SU-DHL-6 (cell line): ENCODE results near the gene TUBA4A.

Source experiments
- H2AFZ ChIP-seq: fragments of 200-600 bp; sonication (generic); 2 replicates; pipeline ENCODE4 v1.6.1; 2014; ENCODE audit warnings: low read depth, mild to moderate bottlenecking, moderate library complexity, mixed read lengths, antibody characterized with exemption, low read length; ENCODE audit not compliant: severe bottlenecking
- H3F3A ChIP-seq: fragments of 200-600 bp; shearing (Covaris generic); 2 replicates; pipeline ENCODE4 v1.6.0; 2016; ENCODE audit warnings: antibody characterized with exemption, mild to moderate bottlenecking; ENCODE audit not compliant: insufficient read depth
- H3K27ac ChIP-seq: fragments of 200-600 bp; sonication (generic); 2 replicates; pipeline ENCODE4 v1.5.1; 2016; ENCODE audit warnings: low read depth, mild to moderate bottlenecking, low read length, moderate library complexity, mixed read lengths
- H3K27me3 ChIP-seq: fragments of 200-600 bp; sonication (generic), shearing (Covaris generic); 2 replicates; pipeline ENCODE4 v1.6.0; 2014; ENCODE audit warnings: mild to moderate bottlenecking, low read length
- H3K36me3 ChIP-seq: fragments of 200-600 bp; sonication (generic); 2 replicates; pipeline ENCODE4 v1.6.1; 2014; ENCODE audit warnings: mild to moderate bottlenecking, low read length, mixed read lengths
- H3K4me2 ChIP-seq: fragments of 300-600, 200-600 bp; shearing (Covaris generic), sonication (generic); 2 replicates; pipeline ENCODE4 v1.6.0; 2014; ENCODE audit warnings: low read length, low read depth, mild to moderate bottlenecking; ENCODE audit not compliant: poor library complexity, severe bottlenecking
- H3K4me3 ChIP-seq: fragments of 200-600 bp; sonication (generic); 2 replicates; pipeline ENCODE4 v1.5.1; 2014; ENCODE audit warnings: antibody characterized with exemption, low read length, mild to moderate bottlenecking, mixed read lengths; ENCODE audit not compliant: insufficient read depth, poor library complexity, severe bottlenecking
- H3K79me2 ChIP-seq: fragments of 200-600 bp; sonication (generic); 2 replicates; pipeline ENCODE4 v1.6.1; 2014; ENCODE audit warnings: mild to moderate bottlenecking, low read length, moderate library complexity; ENCODE audit not compliant: insufficient read depth
- H3K9ac ChIP-seq: fragments of 200-600 bp; sonication (generic); 2 replicates; pipeline ENCODE4 v1.7.0; 2014; ENCODE audit warnings: mild to moderate bottlenecking, low read length
- H3K9me2 ChIP-seq: fragments of 200-600 bp; sonication (generic); replicated peaks from 2 replicates; pipeline ENCODE4 v1.6.1; 2014; ENCODE audit warnings: low read length; ENCODE audit not compliant: insufficient read depth
- H3K9me3 ChIP-seq: fragments of 200-600 bp; sonication (generic); 2 replicates; pipeline ENCODE4 v1.6.1; 2014; ENCODE audit warnings: low read length, mixed read lengths; ENCODE audit not compliant: insufficient read depth
- H4K20me1 ChIP-seq: fragments of 200-600 bp; sonication (generic); 2 replicates; pipeline ENCODE4 v1.6.1; 2014; ENCODE audit warnings: low read depth, mild to moderate bottlenecking, antibody characterized with exemption, low read length, moderate library complexity, mixed read lengths
- CTCF ChIP-seq: fragments of 200-600 bp; sonication (generic); IDR thresholded peaks from one replicate; pipeline ENCODE4 v1.5.1; 2017; ENCODE audit warnings: antibody characterized with exemption, mild to moderate bottlenecking, low read length, moderate library complexity; ENCODE audit not compliant: insufficient read depth, poor library complexity, severe bottlenecking
- EZH2phosphoT487 ChIP-seq: fragments of 200-600 bp; sonication (generic), shearing (Covaris generic); conservative IDR thresholded peaks from 2 replicates; pipeline ENCODE4 v1.6.1; 2018; ENCODE audit warnings: mild to moderate bottlenecking, antibody characterized with exemption, low read length, moderate library complexity, mixed read lengths

Gene TUBA4A

DNA sequence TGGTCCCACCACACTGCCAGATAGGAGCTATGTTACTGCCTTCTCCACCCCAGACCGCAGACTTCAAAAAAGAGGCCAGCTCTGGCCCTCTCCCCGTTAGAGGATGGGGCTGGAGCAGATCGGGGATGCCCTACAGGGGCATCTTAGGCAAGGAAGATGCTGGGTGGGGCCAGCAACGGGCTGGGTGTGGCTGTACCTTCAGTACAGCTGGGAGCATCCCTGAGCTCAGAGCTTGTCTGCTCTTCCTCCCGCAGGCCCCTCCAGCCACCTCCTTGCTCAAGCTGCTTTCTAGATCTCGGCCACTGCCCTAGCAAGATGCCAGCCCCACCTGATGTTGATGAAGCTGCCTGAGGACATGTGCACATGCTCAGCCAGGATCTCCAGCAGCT, 45.6 kb upstream of the TUBA4A start:
- H2AFZ ChIP-seq = no peak overlapping the region
- H3K36me3 ChIP-seq = no peaks in the 10 kb centered on the region
- no peak overlapping the region for H3K4me2 ChIP-seq
- H3K79me2 ChIP-seq = no peaks in the 10 kb centered on the region
- no peak overlapping the region for H3K27ac ChIP-seq
- no peaks in the 10 kb centered on the region for H3K9me2 ChIP-seq
- H3F3A ChIP-seq = no peaks in the 10 kb centered on the region
- no peak overlapping the region for H3K4me3 ChIP-seq
- H3K9ac ChIP-seq = no peak overlapping the region
- no peaks in the 10 kb centered on the region for H4K20me1 ChIP-seq
- no peaks in the 10 kb centered on the region for H3K27me3 ChIP-seq
- TF ChIP-seq EZH2phosphoT487 (no peak), CTCF (no peak)
- H3K9me3 ChIP-seq = no peaks in the 10 kb centered on the region

- Histone ChIP-seq H3K27me3 (no peaks in the 10 kb centered on the region), H3F3A (no peaks in the 10 kb centered on the region), H3K9ac (no peak overlapping the region), H2AFZ (no peak overlapping the region), H3K79me2 (no peaks in the 10 kb centered on the region), H3K9me2 (no peaks in the 10 kb centered on the region), H4K20me1 (no peaks in the 10 kb centered on the region), H3K4me2 (no peak overlapping the region), H3K4me3 (no peak overlapping the region), H3K36me3 (no peaks in the 10 kb centered on the region), H3K27ac (no peak overlapping the region), H3K9me3 (no peaks in the 10 kb centered on the region)
- TF ChIP-seq CTCF (peak; percentile 84), EZH2phosphoT487 (no peak)
Observed at GRCh38 chr2:219298759-219299371, 45.1 kb upstream of the TUBA4A start.

DNA sequence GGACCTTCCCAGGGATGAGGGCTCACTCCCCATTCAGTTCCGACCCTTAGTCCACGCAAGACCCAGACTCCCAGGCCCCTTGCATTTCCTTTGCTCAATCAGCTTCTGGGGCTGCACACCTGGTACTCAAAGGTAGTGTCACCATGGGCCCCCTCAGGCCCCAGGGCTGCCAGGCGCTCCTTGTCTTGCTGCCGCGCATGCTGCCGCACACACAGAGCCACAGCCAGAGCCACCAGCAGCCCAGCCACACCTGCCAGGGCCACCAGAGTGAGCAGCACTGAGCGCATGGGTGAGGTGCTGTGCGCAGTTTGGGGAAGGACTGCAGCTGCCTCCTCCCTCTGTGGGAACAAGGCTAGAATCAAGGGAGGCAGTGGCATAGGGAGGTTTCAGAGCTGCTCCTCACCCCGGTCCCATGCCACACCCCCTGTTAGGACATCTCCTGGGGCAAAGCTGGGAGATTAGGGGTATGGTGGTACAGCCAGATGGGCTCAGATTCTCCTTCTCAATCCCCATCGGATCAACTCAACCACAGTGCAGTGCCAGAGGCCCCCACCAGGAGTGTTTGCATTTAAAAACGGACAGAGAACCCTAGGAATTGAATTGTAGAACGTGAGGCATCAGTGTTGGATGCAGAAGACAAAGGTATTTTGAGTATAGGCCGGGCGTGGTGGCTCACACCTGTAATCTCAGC, 44.2 kb upstream of the TUBA4A start:
- no peaks in the 10 kb centered on the region for H3K9me3 ChIP-seq
- no peaks in the 10 kb centered on the region for H3K27me3 ChIP-seq
- no peaks in the 10 kb centered on the region for H4K20me1 ChIP-seq
- H3K9ac ChIP-seq = no peak overlapping the region
- H3K9me2 ChIP-seq = no peaks in the 10 kb centered on the region
- H3K79me2 ChIP-seq = no peaks in the 10 kb centered on the region
- no peak overlapping the region for H2AFZ ChIP-seq
- no peak overlapping the region for H3K4me3 ChIP-seq
- no peak overlapping the region for H3K4me2 ChIP-seq
- TF ChIP-seq EZH2phosphoT487 (no peak), CTCF (no peak)
- H3K36me3 ChIP-seq = no peaks in the 10 kb centered on the region
- H3K27ac ChIP-seq = no peak overlapping the region
- no peaks in the 10 kb centered on the region for H3F3A ChIP-seq
